HepG2 (cell line): ENCODE results near the gene GPR152. TPM values are rescaled to one million over a fixed set of nuclear protein-coding genes. Genes with fewer than 3 reads are reported as not detected.

Experiments
- ATAC-seq: fragments of 200-7000 bp; cut with Tn5 transposase; 3 replicates; pipeline ENCODE4 v1.9.1; 2020; ENCODE audit warnings: mild to moderate bottlenecking, moderate library complexity
- BruUV-seq: library from RNA; stranded (reverse); fragments of 400-500 nt; replicated peaks from 2 replicates; lab custom pipeline; 2021; lab: Mats Ljungman, UMichigan
- CTCF ChIA-PET: fragments of 300-600 bp; formaldehyde crosslinking; extraction: SDS; loops from one replicate; lab custom pipeline; 2021; ENCODE audit warnings: low total read pairs, inconsistent platforms, low intra/inter-chr PET ratio; lab: Yijun Ruan, JAX
- POLR2A ChIA-PET: fragments of 350-600 bp; sonication (Branson Sonifier 250); formaldehyde crosslinking; loops from one replicate; lab custom pipeline; 2020; ENCODE audit warnings: antibody characterized with exemption, inconsistent platforms; lab: Yijun Ruan, JAX
- DNase-seq: peaks from one replicate; pipeline ENCODE4 v3.0.0-alpha.2; 2015; ENCODE audit warnings: low spot score
- FAIRE-seq: peaks from 3 replicates; lab custom pipeline; 2011; peaks lifted over from hg19 to GRCh38; lab: Jason Lieb, UNC
- H2AFZ ChIP-seq: one replicate; pipeline ENCODE4 v1.6.1; 2011; ENCODE audit warnings: low read length, inconsistent platforms
- H3K27ac ChIP-seq: fragments of 300-600 bp; 3 replicates; pipeline ENCODE4 v1.8.0; 2011; ENCODE audit warnings: mixed run types, mild to moderate bottlenecking, mixed read lengths, low read length, inconsistent platforms; ENCODE audit not compliant: insufficient read depth; ENCODE audit errors: extremely low read length
- H3K27me3 ChIP-seq, 2 experiments: fragments of 200-600 bp in 1 of 2; 2 replicates in 1 of 2; 3 replicates in 1 of 2; pipeline versions ENCODE4 v1.6.0 to v1.8.0; 2011; ENCODE audit warnings: low read length in 2 of 2, mild to moderate bottlenecking in 2 of 2, moderate library complexity in 2 of 2, inconsistent platforms in 1 of 2; ENCODE audit not compliant: insufficient read depth in 2 of 2, control insufficient read depth in 1 of 2
- H3K36me3 ChIP-seq, 2 experiments: fragments of 200-600 bp in 1 of 2; replicated peaks in 1 of 2; 2 replicates in 1 of 2; 3 replicates in 1 of 2; pipeline versions ENCODE4 v1.5.1 to v1.8.0; 2011; ENCODE audit warnings: low read length in 2 of 2, inconsistent platforms in 1 of 2; ENCODE audit not compliant: insufficient read depth in 2 of 2, control insufficient read depth in 1 of 2
- H3K4me1 ChIP-seq: 2 replicates; pipeline ENCODE4 v1.5.1; 2012; ENCODE audit warnings: low read length, inconsistent platforms; ENCODE audit not compliant: insufficient read depth
- H3K4me2 ChIP-seq: 2 replicates; pipeline ENCODE4 v1.6.0; 2011; ENCODE audit warnings: low read depth, low read length, inconsistent platforms
- H3K4me3 ChIP-seq, 3 experiments: fragments of 200-600 bp in 1 of 3; sonication (generic), shearing (Covaris generic) in 1 of 3; replicated peaks in 1 of 3; 2 replicates each; pipeline ENCODE4 v1.5.1; 2011 to 2016; ENCODE audit warnings: low read length in 3 of 3, inconsistent platforms in 2 of 3, low read depth in 2 of 3, mild to moderate bottlenecking in 2 of 3, control low read depth in 1 of 3, mixed read lengths in 1 of 3; ENCODE audit not compliant: insufficient read depth in 1 of 3
- H3K79me2 ChIP-seq: one replicate; pipeline ENCODE4 v1.6.1; 2011; ENCODE audit warnings: low read length, inconsistent platforms; ENCODE audit not compliant: insufficient read depth
- H3K9ac ChIP-seq: 2 replicates; pipeline ENCODE4 v1.6.0; 2011; ENCODE audit warnings: mild to moderate bottlenecking, low read depth, low read length, inconsistent platforms; ENCODE audit not compliant: insufficient read depth
- H3K9me3 ChIP-seq: 2 replicates; pipeline ENCODE4 v1.5.1; 2012; ENCODE audit warnings: mild to moderate bottlenecking, low read length
- H4K20me1 ChIP-seq: 2 replicates; pipeline ENCODE4 v1.6.0; 2011; ENCODE audit warnings: inconsistent platforms, mild to moderate bottlenecking, low read length, moderate library complexity; ENCODE audit not compliant: insufficient read depth
- EEA1 ChIP-seq: sonication (generic); formaldehyde crosslinking; IDR thresholded peaks from 2 replicates; pipeline ENCODE4 v1.5.1; 2020; ENCODE audit warnings: mild to moderate bottlenecking, missing genetic modification reagents, borderline replicate concordance
- ZNF318 ChIP-seq: sonication (generic); formaldehyde crosslinking; IDR thresholded peaks from 2 replicates; pipeline ENCODE4 v1.4.0; 2020; ENCODE audit warnings: mild to moderate bottlenecking, missing genetic modification reagents
- ZNF430 ChIP-seq: sonication (generic); formaldehyde crosslinking; IDR thresholded peaks from 2 replicates; pipeline ENCODE4 v1.9.0; 2021; ENCODE audit warnings: mild to moderate bottlenecking, missing genetic modification reagents
- ZNF572 ChIP-seq: sonication (generic); formaldehyde crosslinking; IDR thresholded peaks from 2 replicates; pipeline ENCODE4 v1.5.1; 2020; ENCODE audit warnings: mild to moderate bottlenecking, missing genetic modification reagents
- WGBS: methylation state at CpG from one replicate; pipeline ENCODE4 v1.1.6; 2017; ENCODE audit warnings: low lambda C conversion rate; 5-methylcytosine and 5-hydroxymethylcytosine counted together
- in situ Hi-C: cut with HindIII; loops from 2 replicates; pipeline ENCODE4 v1.10.0; 2017; ENCODE audit warnings: low pct_unique_long_range_greater_than_20kb; ENCODE audit not compliant: extremely low pct_ligation_motif_present
- intact Hi-C: fragments of 100-400 bp; cut with micrococcal nuclease; formaldehyde crosslinking; loops from one replicate; pipeline ENCODE4 v1.10.0; 2022; ENCODE audit not compliant: unreplicated experiment
- polyA plus RNA-seq, 8 experiments: library from polyadenylated mRNA; depleted of rRNA in 3 of 8; stranded (reverse) in 7 of 8; unstranded in 1 of 8; fragments of >200 nt; fragmentation: Illumina TruSeq in 4 of 8; extraction: Trizol in 4 of 8; gene quantifications; 2 replicates each; pipeline versions ENCODE4 v1.2.1 to v1.2.3, GENCODE V29; 2011 to 2016; ENCODE audit warnings: low read depth in 4 of 8, missing spikeins in 1 of 8, mixed read lengths in 1 of 8; ENCODE audit not compliant: insufficient read depth in 1 of 8
- total RNA-seq, 5 experiments: library from RNA; depleted of rRNA; stranded (reverse); fragments of >200 nt; fragmentation: Illumina TruSeq; extraction: Trizol; gene quantifications; 2 replicates each; pipeline ENCODE4 v1.2.3, GENCODE V29; 2016; ENCODE audit warnings: low read depth in 1 of 5
- TF ChIP-seq, protein P1 (sequence below), 2 experiments: sonication (generic) in 1 of 2; formaldehyde crosslinking in 1 of 2; IDR thresholded peaks; 2 replicates each; pipeline versions ENCODE4 v1.4.0 to v1.6.1; 2016 to 2020; ENCODE audit warnings: borderline replicate concordance in 1 of 2, low read depth in 1 of 2, mild to moderate bottlenecking in 1 of 2, missing genetic modification reagents in 1 of 2
- TF ChIP-seq, protein P2 (sequence below): sonication (generic); formaldehyde crosslinking; IDR thresholded peaks from 2 replicates; pipeline ENCODE4 v1.4.0; 2020; ENCODE audit warnings: mild to moderate bottlenecking, missing genetic modification reagents

The GPR152 gene
- total and polyA plus RNA-seq, 2 of the 13 experiments (the other 11 are each of a cell fraction or from before 2014, with no cell fraction given): not detected

GRCh38 chr11:67408437-67409200 is 43.9 kb downstream of the GPR152 start (continued):
- TF ChIP-seq, protein P1, sequence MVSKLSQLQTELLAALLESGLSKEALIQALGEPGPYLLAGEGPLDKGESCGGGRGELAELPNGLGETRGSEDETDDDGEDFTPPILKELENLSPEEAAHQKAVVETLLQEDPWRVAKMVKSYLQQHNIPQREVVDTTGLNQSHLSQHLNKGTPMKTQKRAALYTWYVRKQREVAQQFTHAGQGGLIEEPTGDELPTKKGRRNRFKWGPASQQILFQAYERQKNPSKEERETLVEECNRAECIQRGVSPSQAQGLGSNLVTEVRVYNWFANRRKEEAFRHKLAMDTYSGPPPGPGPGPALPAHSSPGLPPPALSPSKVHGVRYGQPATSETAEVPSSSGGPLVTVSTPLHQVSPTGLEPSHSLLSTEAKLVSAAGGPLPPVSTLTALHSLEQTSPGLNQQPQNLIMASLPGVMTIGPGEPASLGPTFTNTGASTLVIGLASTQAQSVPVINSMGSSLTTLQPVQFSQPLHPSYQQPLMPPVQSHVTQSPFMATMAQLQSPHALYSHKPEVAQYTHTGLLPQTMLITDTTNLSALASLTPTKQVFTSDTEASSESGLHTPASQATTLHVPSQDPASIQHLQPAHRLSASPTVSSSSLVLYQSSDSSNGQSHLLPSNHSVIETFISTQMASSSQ (IDR thresholded peaks at IDR 0.05; ENCODE audit: low read depth): no peak
- TF ChIP-seq, protein P1 (CRISPR knock-in tag; IDR thresholded peaks at IDR 0.05; ENCODE audit: borderline replicate concordance): no peak
- no peak for TF ChIP-seq EEA1 (CRISPR knock-in tag)

DNA sequence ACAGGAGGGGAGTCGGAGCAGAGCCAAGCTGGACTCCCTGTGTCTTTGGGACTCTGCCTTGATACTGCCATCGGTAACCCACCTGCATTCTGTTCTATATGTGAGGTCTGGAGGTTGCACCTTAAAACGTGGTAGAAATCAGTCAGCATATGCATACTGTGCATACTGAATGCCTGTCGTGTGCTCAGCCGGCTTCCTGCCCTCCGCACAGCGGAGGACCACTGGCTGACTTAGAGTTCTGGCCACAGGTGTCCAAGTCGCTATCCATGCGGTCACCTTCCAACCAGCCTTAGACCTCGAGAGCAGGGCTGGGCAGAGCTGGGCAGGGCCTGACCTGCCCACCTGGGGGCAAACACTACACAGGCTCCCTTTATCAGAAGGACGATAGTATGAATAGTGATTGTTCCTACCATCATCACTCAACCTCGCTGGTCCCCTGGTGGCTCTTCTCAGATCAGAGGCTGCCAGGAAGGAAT is 44.8 kb downstream of the GPR152 start:
- no TSS peak for BruUV-seq
- intact Hi-C loops: no loop called here
- H4K20me1 ChIP-seq: no peaks in the 10 kb centered on the region
- H3K27me3 ChIP-seq: peaks cover 2 to 26% of the 10 kb centered on the region in 2 experiments; a peak in 4 of 5 replicates
- no peak for ATAC-seq
- no peaks in the 10 kb centered on the region for H3K79me2 ChIP-seq
- no peak overlapping the region for H3K9ac ChIP-seq
- no peak overlapping the region for H2AFZ ChIP-seq
- ChIA-PET CTCF (no interaction called here), POLR2A (interaction anchor here (0.6 to 2.2 kb wide), 3 partner anchors 13 to 61 kb away, joined by 3 to 8 read pairs (median 6); no protein-coding TSS in a partner anchor)
- H3K4me3 ChIP-seq: no peak overlapping the region
- no peaks in the 10 kb centered on the region for H3K36me3 ChIP-seq
- peaks cover 72% of the 10 kb centered on the region for H3K4me1 ChIP-seq
- no peaks in the 10 kb centered on the region for H3K9me3 ChIP-seq
- WGBS: 45% methylated on average over 4 of the region's 12 CpGs
- in situ Hi-C loops: no loop called here
- DNase-seq: no peak
- no peak overlapping the region for H3K27ac ChIP-seq
- no peak for FAIRE-seq
- H3K4me2 ChIP-seq: no peak overlapping the region
- TF ChIP-seq ZNF572 (CRISPR knock-in tag) (no peak), ZNF318 (CRISPR knock-in tag) (no peak), ZNF430 (no peak)
- TF ChIP-seq, protein P2, sequence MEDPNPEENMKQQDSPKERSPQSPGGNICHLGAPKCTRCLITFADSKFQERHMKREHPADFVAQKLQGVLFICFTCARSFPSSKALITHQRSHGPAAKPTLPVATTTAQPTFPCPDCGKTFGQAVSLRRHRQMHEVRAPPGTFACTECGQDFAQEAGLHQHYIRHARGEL (CRISPR knock-in tag): no peak
